Sigmoid colon (tissue), 4 donors: ENCODE results near the gene SESN1.

Experiments used
- CTCF ChIP-seq, 4 experiments: fragments of 450-650 bp in 3 of 4; fragments of 200-600 bp in 1 of 4; IDR thresholded peaks; one replicate each; pipeline ENCODE4 v1.5.1; 2016 to 2019; ENCODE audit warnings: antibody characterized with exemption in 4 of 4, mild to moderate bottlenecking in 3 of 4, moderate library complexity in 2 of 4
- EP300 ChIP-seq, 4 donors: sonication (generic); formaldehyde crosslinking; IDR thresholded peaks; one replicate each; pipeline ENCODE4 v1.6.1; 2017; ENCODE audit warnings: antibody characterized with exemption in 4 of 4
- POLR2A ChIP-seq, 2 donors: fragments of 450-650 bp; IDR thresholded peaks; one replicate each; pipeline ENCODE4 v1.6.1; 2016; ENCODE audit warnings: antibody characterized with exemption in 2 of 2, mild to moderate bottlenecking in 2 of 2, moderate library complexity in 2 of 2
- POLR2AphosphoS5 ChIP-seq, 4 donors: sonication (generic); formaldehyde crosslinking; IDR thresholded peaks; one replicate each; pipeline ENCODE4 v1.6.1; 2017; ENCODE audit warnings: antibody characterized with exemption in 4 of 4

DNA sequence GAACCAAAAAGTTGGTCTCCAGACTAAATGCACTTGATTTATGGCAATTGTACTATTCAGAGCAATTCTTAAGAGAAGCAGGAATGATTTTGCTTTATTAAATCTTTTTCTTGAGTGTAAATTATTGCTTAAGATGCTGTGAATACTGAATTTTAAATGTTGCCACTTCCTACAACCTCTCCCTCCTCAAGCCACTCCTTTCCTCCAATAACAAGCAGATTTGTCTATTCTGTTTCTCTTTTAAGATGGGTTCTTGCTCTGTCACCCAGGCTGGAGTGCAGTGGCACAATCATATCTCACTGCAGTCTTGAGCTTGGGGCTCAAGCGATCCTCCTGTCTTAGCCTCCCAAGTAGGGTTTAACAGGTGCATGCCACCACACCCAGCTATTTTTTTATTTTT lies 65.3 kb downstream of the SESN1 start:
- TF ChIP-seq POLR2A (IDR thresholded peaks at IDR 0.05) (no peak), CTCF (IDR thresholded peaks at IDR 0.05) (no peak), POLR2AphosphoS5 (IDR thresholded peaks at IDR 0.05) (no peak), EP300 (IDR thresholded peaks at IDR 0.05) (no peak)
